NCI-H1105 (cell line): Measurements from ENCODE around the gene RPL21.

ENCODE experiments used
- DNase-seq: peaks from one replicate; lab custom pipeline; 2025; lab: John Stamatoyannopoulos, UW

The RPL21 gene

GRCh38 chr13:27258637-27259386 is 7.5 kb downstream of the RPL21 start:
- no peak for DNase-seq

GRCh38 chr13:27259831-27260230 is 8.5 kb downstream of the RPL21 start:
- DNase-seq, result no peak

DNA sequence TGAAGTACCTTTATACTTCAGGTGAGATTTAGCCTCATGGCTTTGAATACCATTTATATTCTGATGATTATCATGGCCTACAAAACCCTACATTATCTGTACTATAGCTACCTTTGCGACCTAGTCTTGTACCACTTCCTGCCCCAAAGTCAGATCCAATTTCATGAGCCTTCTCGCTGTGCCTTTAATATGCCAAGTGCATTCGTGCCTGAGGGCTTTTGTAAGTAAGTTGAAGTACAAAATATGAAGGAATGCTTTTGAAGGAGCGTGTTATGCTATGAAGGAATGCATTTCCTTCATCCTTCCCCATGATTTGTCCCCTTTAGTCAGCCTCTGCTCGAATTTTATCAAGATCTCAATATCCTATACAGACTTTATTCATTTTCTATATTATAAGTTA is 10.0 kb downstream of the RPL21 start:
- no peak for DNase-seq

DNA sequence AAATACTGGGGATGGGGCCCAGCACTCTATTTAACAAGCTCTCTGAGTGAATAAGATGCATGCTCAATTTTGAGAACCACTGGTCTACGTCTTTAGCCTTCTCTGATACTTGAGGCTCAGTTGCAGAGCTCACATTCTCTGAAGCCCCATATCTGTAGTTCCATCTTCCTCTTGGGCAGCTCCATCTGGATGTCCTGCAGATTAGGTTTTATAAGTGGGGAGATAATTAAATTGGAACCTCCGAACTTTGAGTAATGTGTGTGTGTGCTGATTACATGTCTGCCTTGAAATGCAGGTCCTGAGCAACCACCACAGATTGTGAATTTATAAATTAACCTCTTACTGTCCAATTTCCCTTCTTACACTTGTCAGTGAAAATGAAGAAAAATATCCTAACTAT is 12.1 kb downstream of the RPL21 start:
- DNase-seq, result no peak

- no peak for DNase-seq
Measured at GRCh38 chr13:27264181-27264580, 12.8 kb downstream of the RPL21 start.

- no peak for DNase-seq
Measured at GRCh38 chr13:27264648-27265047, 13.3 kb downstream of the RPL21 start.

- no peak for DNase-seq
Measured at GRCh38 chr13:27266917-27267316, 15.6 kb downstream of the RPL21 start.

DNA sequence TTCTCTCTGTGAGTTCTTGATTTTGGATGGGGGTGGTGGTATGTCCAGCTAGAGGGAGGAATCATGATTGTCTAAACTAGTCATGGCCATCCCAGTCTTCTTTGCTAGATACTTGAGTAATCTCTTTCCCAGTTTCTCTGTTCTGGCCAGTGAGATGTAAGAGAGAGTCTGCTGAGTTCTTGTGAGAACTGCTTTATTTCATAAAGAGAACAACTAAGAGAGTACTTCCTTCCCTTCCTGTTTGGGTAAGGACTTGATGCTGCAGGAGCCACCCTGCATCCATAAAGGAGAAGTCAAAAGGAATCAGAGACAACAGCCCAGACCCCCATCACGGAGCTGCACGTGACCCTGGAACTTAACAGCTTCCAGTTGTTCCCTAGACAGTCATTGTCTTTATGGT is 16.2 kb downstream of the RPL21 start:
- DNase-seq, result no peak

DNA sequence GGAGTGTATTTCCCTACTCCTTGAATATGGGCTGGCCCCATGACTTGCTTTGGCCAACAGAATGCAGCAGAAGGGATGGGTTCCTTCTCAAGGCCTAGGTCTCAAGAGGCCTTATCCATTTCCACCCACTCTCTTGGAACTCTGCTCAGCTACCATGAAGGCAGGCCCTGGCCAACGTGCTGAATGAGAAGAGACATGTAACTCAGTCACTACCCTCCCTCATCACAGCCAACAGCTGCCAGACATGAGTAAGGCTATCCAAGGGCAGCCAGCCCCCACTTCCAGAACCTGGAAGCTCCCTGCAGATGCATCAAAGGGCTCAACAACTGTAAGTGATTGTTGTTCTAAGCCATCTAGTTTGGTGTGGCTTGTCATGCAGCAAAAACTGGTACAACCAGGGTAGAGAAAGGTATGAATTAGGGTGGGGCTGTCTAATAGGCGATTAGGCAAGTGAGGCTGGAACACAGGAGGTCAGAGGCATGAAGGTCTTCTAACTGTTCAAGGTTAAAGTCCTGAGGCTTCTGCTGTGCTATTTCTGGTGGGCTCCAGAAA is 17.8 kb downstream of the RPL21 start:
- DNase-seq, result no peak

GRCh38 chr13:27270594-27271520 is 19.5 kb downstream of the RPL21 start, which contains the start of gene RASL11A:
Gene RASL11A, plus strand, starts transcription at chr13:27270830. Its CDS starts 115 bp downstream, at chr13:27270945.
- peak; percentile 46 for DNase-seq

DNA sequence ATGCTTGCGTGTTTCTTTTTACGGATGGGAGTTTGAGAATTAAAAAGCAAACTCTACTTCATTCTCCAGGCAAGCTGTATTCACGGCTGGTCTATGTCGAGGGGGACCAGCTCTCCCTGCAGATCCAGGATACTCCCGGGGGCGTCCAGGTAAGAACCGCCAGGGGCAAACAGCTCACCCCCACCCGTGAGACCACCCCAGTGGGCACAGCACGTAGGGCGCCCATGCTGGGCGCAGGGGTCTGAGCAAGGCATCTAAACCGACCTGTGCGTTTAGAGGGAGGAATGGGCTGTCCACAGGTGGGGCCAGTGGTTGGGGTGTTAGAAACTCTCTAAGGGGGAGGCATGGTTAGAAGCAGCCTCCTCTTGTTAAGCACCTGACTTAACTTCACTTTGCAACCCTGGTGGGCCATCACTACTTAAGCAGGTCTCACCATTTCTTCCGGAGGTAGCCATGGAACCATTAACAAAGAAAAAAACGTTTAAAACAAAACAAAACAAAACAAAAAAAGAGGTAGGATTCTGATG is 20.3 kb downstream of the RPL21 start:
- no peak for DNase-seq

DNA sequence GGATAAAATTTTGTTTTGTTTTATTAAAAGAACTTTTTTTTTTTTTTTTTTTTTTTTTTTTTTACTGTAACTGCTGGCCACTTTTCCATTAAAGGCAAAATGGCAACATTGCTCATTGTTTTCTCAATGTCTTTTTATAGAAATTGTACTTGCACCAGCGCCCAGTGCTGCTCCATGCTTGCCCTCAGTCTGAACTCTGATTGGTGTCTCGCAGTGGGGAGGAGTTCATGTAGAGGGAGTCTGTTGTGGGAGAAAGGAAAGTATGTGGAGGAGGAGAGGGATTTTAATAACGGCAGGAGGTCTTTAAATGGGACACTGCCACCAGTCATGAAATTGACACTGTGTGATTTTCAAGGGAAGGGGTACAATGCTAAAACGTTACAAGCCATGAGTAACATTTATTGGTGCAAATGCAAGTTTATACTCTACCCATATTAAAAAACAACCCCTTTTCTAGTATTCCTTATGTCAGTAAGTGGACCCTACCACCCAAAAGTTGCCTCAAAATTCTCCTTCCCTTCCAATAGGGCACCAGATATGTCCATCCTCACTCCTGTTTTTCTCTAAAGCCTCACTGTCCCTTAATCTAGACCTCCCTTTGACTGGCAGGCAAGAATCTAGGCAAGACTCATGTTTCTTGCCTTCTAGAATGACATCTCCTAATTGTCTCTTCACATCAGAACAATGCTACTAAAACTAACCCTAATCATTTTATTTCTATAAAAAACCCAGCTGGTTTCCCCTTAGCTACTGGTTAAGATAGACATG is 22.5 kb downstream of the RPL21 start:
- no peak for DNase-seq

GRCh38 chr13:27274631-27275030 is 23.3 kb downstream of the RPL21 start:
- DNase-seq, result no peak

DNA sequence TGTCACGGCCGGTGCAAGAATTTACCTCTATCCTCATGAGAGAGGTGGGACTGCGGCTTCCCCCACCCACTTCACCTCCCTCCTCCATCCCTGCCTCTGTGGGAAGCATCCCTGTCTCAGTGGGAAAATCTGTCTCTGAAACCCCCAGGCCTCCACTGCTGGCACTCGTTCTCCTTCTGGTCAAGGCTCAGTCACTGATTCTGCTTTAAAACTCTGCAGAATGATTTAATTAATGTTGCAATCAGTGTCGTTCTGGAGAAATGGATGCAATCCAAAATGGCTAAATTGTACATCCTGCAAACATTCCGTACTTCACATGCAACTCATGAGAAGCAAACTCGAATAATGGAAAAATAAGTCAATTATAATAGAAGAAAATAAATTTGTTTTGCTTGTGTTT is 24.8 kb downstream of the RPL21 start:
- no peak for DNase-seq

DNA sequence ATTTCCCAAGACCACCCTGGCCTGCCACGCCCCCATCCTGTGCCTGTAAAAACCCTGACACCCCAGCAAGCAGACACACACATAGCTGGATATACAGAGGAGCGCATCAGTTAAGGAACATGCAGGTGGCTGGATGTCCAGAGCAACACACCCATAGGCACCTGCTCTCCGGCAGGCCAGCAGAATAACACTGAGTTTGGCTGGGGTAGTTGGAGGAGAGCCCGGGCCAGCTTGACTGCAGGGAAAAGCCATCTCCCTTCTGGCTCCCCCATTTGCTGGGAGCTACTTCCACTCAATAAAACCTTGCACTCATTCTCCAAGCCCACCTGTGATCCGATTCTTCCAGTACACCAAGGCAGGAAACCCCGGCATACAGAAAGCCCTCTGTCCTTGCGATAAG is 28.1 kb downstream of the RPL21 start:
- DNase-seq, result no peak

GRCh38 chr13:27280009-27280656 is 28.8 kb downstream of the RPL21 start:
- DNase-seq, result no peak

DNA sequence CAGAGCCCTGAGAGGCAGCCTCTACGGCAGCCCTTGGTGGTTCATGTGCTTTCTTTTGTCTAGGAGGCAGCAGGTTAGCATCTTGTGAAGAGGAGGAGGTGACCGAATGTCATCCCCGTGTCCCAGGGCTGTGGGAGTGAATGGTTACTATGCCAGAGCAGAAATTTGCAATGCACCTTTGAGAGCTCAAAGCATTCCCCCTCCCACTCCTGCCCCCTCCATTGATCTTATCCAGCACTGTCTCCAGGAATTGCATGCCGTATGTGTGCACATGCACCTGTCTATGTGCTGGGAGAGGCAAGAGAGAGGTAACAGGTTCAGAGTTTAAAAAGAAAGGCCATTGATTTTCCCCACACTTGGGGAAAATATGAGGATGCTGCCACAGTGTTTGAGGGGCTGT is 29.5 kb downstream of the RPL21 start:
- no peak for DNase-seq

DNA sequence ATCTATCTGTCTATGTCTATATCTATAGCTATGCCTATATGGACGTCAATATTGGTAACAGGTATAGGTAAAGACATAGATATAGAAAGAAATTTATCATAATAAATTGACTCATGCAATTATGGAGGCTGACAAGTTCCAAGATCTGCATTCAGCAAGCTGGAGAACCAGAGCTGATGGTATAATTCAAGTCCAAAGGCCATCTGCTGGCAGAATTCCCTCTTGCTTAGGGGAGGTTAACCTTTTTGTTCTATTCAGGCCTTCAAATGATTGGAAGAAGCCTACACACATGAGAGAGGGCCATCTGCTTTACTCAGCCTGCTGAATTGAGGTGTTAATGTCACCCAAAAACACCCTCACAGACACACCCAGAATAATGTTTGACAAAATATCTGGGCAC is 30.1 kb downstream of the RPL21 start:
- no peak for DNase-seq

GRCh38 chr13:27283906-27284493 is 32.6 kb downstream of the RPL21 start:
- no peak for DNase-seq

- no peak for DNase-seq
Measured at GRCh38 chr13:27288392-27288791, 37.0 kb downstream of the RPL21 start.
